ENCODE measurements around the gene RAD1.

The RAD1 gene

GRCh38 chr5:34918025-34918424 is 2.7 kb upstream of the RAD1 start:
- no peak for TF ChIP-seq CTCF (IDR thresholded peaks at IDR 0.05; ENCODE audit: control insufficient read depth, extremely low read depth, insufficient read depth)
- no peak for DNase-seq (ENCODE audit: low read depth)
- no peak overlapping the region for H3K4me3 ChIP-seq (ENCODE audit: low read depth, low read length)

- H3K4me3 ChIP-seq (ENCODE audit: low read depth, low read length): peak overlapping the region; percentile 96
- DNase-seq (ENCODE audit: low read depth): no peak
- TF ChIP-seq CTCF (IDR thresholded peaks at IDR 0.05; ENCODE audit: control insufficient read depth, extremely low read depth, insufficient read depth): no peak
Measured at GRCh38 chr5:34916518-34916917, 1.2 kb upstream of the RAD1 start.

GRCh38 chr5:34915856-34916192 is 520 bp upstream of the RAD1 start:
- TF ChIP-seq CTCF (IDR thresholded peaks at IDR 0.05; ENCODE audit: control insufficient read depth, extremely low read depth, insufficient read depth): no peak
- DNase-seq (ENCODE audit: low read depth): no peak
- peak overlapping the region; percentile 96 for H3K4me3 ChIP-seq (ENCODE audit: low read depth, low read length)

- no peak for DNase-seq (ENCODE audit: low read depth)
- no peak for TF ChIP-seq CTCF (IDR thresholded peaks at IDR 0.05; ENCODE audit: control insufficient read depth, extremely low read depth, insufficient read depth)
- H3K4me3 ChIP-seq (ENCODE audit: low read depth, low read length): peak overlapping the region; percentile 96
Measured at GRCh38 chr5:34914671-34915138, 599 bp downstream of the RAD1 start.

- TF ChIP-seq CTCF (IDR thresholded peaks at IDR 0.05; ENCODE audit: control insufficient read depth, extremely low read depth, insufficient read depth): no peak
- DNase-seq (ENCODE audit: low read depth): no peak
- H3K4me3 ChIP-seq (ENCODE audit: low read depth, low read length): no peak overlapping the region
Measured at GRCh38 chr5:34913072-34913471, 2.2 kb downstream of the RAD1 start.

GRCh38 chr5:34905564-34905963 is 9.7 kb downstream of the RAD1 start:
- peak; percentile 50 for TF ChIP-seq CTCF (IDR thresholded peaks at IDR 0.05; ENCODE audit: control insufficient read depth, extremely low read depth, insufficient read depth)
- H3K4me3 ChIP-seq (ENCODE audit: low read depth, low read length): no peak overlapping the region
- no peak for DNase-seq (ENCODE audit: low read depth)

GRCh38 chr5:34903260-34903659 is 12.0 kb downstream of the RAD1 start:
- no peak for TF ChIP-seq CTCF (IDR thresholded peaks at IDR 0.05; ENCODE audit: control insufficient read depth, extremely low read depth, insufficient read depth)
- H3K4me3 ChIP-seq (ENCODE audit: low read depth, low read length): no peak overlapping the region
- no peak for DNase-seq (ENCODE audit: low read depth)
